ENCODE results near the gene ARHGAP26.

Gene ARHGAP26

DNA sequence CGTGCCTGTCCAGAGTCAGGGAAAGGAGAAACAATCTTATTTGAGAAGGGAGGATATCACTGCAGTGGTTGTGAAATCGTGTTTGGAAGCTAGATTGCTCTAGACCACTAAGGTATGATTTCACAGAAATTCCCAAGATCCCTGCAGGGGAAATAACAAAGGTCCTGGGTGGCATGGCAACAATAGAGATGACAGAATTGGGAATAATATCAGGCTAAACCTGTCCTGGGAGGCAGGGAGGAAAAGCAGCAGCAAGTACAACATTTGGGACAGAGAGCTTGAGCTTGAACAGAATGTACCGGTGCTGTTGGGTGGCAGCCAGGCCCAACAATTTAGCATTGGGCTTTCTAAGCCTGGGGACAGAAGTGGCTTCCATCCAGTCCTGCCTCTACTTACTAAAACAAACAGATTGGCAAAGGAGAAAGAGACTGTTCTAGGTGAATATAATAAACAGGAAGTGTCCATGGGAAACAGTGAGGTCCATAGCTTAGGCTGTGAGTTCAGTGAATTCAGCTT is 17.0 kb upstream of the ARHGAP26 start:
- H3K27ac ChIP-seq (ENCODE audit: low read depth in 2 of 2, low read length in 2 of 2), result no peak overlapping the region
- H3K9ac ChIP-seq (ENCODE audit: low read depth in 1 of 2, low read length in 2 of 2), result no peak overlapping the region
- H3K4me3 ChIP-seq (ENCODE audit: low read length in 2 of 2), result no peak overlapping the region
- no peaks in the 10 kb centered on the region for H3K27me3 ChIP-seq (ENCODE audit: control insufficient read depth in 2 of 2, insufficient read depth in 2 of 2, low read length in 2 of 2)
- H3K4me1 ChIP-seq (ENCODE audit: control insufficient read depth in 2 of 2, insufficient read depth in 2 of 2, low read length in 2 of 2), result no peaks in the 10 kb centered on the region
- H3K9me3 ChIP-seq (ENCODE audit: control insufficient read depth in 2 of 2, low read length in 2 of 2), result no peaks in the 10 kb centered on the region
- no peaks in the 10 kb centered on the region for H3K36me3 ChIP-seq (ENCODE audit: control insufficient read depth in 2 of 2, insufficient read depth in 2 of 2, low read length in 2 of 2)

DNA sequence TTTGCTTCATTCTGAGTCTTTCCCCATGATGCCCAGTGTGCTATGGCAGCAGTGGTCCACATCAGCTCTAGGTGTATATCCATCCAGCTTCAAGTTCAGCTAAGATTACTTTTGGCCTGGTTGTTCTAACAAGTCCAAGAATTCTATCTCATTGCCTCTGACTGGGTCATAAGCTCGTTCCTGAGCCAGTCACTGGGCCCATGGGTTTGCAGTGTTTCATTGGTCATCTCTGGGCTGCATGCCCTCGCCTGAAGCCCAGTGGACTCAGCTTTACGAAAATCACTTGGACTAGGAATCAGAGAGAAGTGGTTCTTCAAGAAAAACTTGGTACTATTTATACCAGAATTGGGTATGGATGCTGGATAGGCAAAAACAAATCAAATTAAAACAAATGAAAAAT is 16.1 kb upstream of the ARHGAP26 start:
- Histone ChIP-seq H3K9ac (ENCODE audit: low read depth in 1 of 2, low read length in 2 of 2) (no peak overlapping the region), H3K4me1 (ENCODE audit: control insufficient read depth in 2 of 2, insufficient read depth in 2 of 2, low read length in 2 of 2) (no peaks in the 10 kb centered on the region), H3K9me3 (ENCODE audit: control insufficient read depth in 2 of 2, low read length in 2 of 2) (no peaks in the 10 kb centered on the region), H3K27me3 (ENCODE audit: control insufficient read depth in 2 of 2, insufficient read depth in 2 of 2, low read length in 2 of 2) (no peaks in the 10 kb centered on the region), H3K27ac (ENCODE audit: low read depth in 2 of 2, low read length in 2 of 2) (no peak overlapping the region), H3K36me3 (ENCODE audit: control insufficient read depth in 2 of 2, insufficient read depth in 2 of 2, low read length in 2 of 2) (no peaks in the 10 kb centered on the region), H3K4me3 (ENCODE audit: low read length in 2 of 2) (no peak overlapping the region)

DNA sequence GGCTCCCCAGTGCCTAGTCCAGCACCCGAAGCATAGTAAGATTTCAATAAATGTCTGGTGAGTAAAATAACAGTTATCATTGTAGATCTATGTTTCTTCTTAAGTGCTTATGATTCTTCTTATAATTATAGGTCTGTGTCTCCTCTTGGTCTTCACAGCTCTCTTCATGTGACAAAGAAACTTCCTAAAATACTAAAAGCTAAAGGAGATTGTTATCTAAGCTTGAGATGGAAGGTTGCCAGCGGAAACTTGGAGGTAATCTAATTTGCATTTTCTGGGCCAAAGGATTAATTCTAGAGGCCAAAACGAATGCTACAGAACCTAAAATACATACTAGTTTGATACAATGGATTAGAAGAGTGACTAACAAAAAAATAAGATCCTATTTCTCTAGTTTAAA is 13.6 kb upstream of the ARHGAP26 start:
- H3K4me3 ChIP-seq (ENCODE audit: low read length in 2 of 2), result no peak overlapping the region
- H3K36me3 ChIP-seq (ENCODE audit: control insufficient read depth in 2 of 2, insufficient read depth in 2 of 2, low read length in 2 of 2), result no peaks in the 10 kb centered on the region
- no peaks in the 10 kb centered on the region for H3K4me1 ChIP-seq (ENCODE audit: control insufficient read depth in 2 of 2, insufficient read depth in 2 of 2, low read length in 2 of 2)
- H3K9ac ChIP-seq (ENCODE audit: low read depth in 1 of 2, low read length in 2 of 2), result no peak overlapping the region
- H3K9me3 ChIP-seq (ENCODE audit: control insufficient read depth in 2 of 2, low read length in 2 of 2), result no peaks in the 10 kb centered on the region
- no peaks in the 10 kb centered on the region for H3K27me3 ChIP-seq (ENCODE audit: control insufficient read depth in 2 of 2, insufficient read depth in 2 of 2, low read length in 2 of 2)
- H3K27ac ChIP-seq (ENCODE audit: low read depth in 2 of 2, low read length in 2 of 2), result no peak overlapping the region

DNA sequence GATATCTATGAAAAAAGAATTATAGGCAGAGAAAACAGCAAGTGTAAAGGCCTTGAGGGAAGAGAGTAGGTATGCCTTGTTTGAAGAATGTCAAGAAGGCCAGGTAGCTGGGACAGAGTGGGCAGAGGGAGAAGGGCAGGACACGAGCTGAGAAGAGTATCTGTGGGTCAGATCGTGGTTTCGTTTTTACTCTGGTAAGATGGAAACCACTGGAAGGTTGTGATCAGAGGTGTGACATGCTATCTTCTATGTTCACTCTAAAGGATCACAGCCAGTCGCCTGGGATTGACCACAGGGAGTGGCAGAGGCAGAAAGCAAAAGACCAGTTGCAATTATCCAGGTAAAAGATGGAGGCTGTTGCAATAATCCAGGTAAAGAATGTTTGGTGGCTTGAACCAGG is 12.6 kb upstream of the ARHGAP26 start:
- Histone ChIP-seq H3K36me3 (ENCODE audit: control insufficient read depth in 2 of 2, insufficient read depth in 2 of 2, low read length in 2 of 2) (no peaks in the 10 kb centered on the region), H3K4me3 (ENCODE audit: low read length in 2 of 2) (no peak overlapping the region), H3K27me3 (ENCODE audit: control insufficient read depth in 2 of 2, insufficient read depth in 2 of 2, low read length in 2 of 2) (no peaks in the 10 kb centered on the region), H3K27ac (ENCODE audit: low read depth in 2 of 2, low read length in 2 of 2) (no peak overlapping the region), H3K9ac (ENCODE audit: low read depth in 1 of 2, low read length in 2 of 2) (no peak overlapping the region), H3K4me1 (ENCODE audit: control insufficient read depth in 2 of 2, insufficient read depth in 2 of 2, low read length in 2 of 2) (no peaks in the 10 kb centered on the region), H3K9me3 (ENCODE audit: control insufficient read depth in 2 of 2, low read length in 2 of 2) (no peaks in the 10 kb centered on the region)

DNA sequence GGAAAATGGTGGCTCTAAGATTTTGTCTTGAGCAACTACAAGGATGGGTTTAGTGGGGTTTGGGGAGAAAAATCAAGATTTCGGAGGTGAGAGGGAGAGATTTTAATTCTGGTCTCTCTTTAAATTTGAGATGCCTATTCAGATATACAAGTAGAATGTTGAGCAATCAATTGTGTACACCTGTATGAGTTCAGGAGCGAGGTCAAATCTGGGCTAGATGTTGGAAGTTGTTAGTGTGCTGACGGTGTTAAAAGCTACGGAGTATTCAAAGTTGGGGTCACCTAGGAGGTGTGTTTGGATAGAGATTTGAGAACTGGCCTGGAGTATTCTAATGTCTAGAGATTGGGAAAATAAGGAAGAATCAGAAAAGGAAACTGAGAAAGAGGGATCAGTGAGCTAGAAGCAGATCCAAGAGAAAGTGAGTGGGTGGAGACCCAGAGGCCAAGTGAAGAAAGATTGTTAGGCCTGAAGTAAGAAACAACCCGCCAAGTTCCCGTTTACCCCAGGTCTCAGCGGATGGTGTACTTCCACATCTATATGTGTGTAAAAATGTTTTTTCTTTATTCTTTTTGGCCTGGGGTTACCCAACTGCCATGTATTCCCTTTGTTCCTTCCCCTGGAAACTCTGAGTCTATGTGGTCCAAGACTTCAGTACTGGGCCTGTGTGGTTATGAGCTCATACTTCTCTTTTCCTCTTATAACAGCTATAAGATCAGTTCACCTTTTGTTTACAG is 11.9 kb upstream of the ARHGAP26 start:
- no peak overlapping the region for H3K9ac ChIP-seq (ENCODE audit: low read depth in 1 of 2, low read length in 2 of 2)
- H3K27me3 ChIP-seq (ENCODE audit: control insufficient read depth in 2 of 2, insufficient read depth in 2 of 2, low read length in 2 of 2), result no peaks in the 10 kb centered on the region
- H3K27ac ChIP-seq (ENCODE audit: low read depth in 2 of 2, low read length in 2 of 2), result no peak overlapping the region
- H3K36me3 ChIP-seq (ENCODE audit: control insufficient read depth in 2 of 2, insufficient read depth in 2 of 2, low read length in 2 of 2), result no peaks in the 10 kb centered on the region
- H3K4me1 ChIP-seq (ENCODE audit: control insufficient read depth in 2 of 2, insufficient read depth in 2 of 2, low read length in 2 of 2), result no peaks in the 10 kb centered on the region
- H3K4me3 ChIP-seq (ENCODE audit: low read length in 2 of 2), result no peak overlapping the region
- no peaks in the 10 kb centered on the region for H3K9me3 ChIP-seq (ENCODE audit: control insufficient read depth in 2 of 2, low read length in 2 of 2)

DNA sequence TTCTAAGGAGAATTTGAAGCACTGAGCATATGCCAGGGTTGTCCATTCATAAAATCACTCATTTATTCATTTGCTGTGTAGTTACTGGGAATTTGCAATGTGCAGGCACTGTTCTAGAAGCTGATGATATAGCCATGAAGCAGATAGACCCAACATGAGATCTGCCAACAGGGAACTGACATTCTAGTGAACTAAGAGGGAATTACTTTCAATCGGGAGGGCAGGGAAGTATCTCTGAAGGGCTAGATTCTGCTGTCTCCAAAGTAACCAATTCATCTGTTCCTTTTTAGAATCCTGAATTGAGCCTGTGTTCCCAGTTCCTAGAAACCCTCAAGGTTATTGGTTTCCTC is 11.4 kb upstream of the ARHGAP26 start:
- no peak overlapping the region for H3K4me3 ChIP-seq (ENCODE audit: low read length in 2 of 2)
- no peaks in the 10 kb centered on the region for H3K4me1 ChIP-seq (ENCODE audit: control insufficient read depth in 2 of 2, insufficient read depth in 2 of 2, low read length in 2 of 2)
- no peaks in the 10 kb centered on the region for H3K27me3 ChIP-seq (ENCODE audit: control insufficient read depth in 2 of 2, insufficient read depth in 2 of 2, low read length in 2 of 2)
- H3K36me3 ChIP-seq (ENCODE audit: control insufficient read depth in 2 of 2, insufficient read depth in 2 of 2, low read length in 2 of 2), result no peaks in the 10 kb centered on the region
- H3K9ac ChIP-seq (ENCODE audit: low read depth in 1 of 2, low read length in 2 of 2), result no peak overlapping the region
- H3K9me3 ChIP-seq (ENCODE audit: control insufficient read depth in 2 of 2, low read length in 2 of 2), result no peaks in the 10 kb centered on the region
- no peak overlapping the region for H3K27ac ChIP-seq (ENCODE audit: low read depth in 2 of 2, low read length in 2 of 2)

DNA sequence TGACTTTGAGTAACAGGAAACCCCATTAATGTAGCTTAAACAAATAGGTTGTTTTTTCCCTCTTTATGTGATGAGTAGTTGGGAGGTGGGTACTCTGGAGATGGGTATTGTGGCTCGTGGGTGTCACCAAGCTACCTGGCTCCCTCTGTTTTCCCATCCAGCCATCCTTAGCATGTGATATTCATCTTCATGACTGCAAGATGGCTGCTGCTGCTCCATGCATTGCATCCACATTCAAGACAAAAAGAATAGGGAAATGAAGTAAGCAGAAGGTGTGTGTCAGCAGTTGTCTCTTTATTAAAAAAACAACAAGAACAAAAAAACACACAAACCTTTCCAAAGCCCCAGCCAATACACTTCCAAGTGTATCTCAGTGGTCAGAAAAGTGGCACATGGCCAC is 6.5 kb upstream of the ARHGAP26 start:
- Histone ChIP-seq H3K9me3 (ENCODE audit: control insufficient read depth in 2 of 2, low read length in 2 of 2) (no peaks in the 10 kb centered on the region), H3K36me3 (ENCODE audit: control insufficient read depth in 2 of 2, insufficient read depth in 2 of 2, low read length in 2 of 2) (no peaks in the 10 kb centered on the region), H3K27me3 (ENCODE audit: control insufficient read depth in 2 of 2, insufficient read depth in 2 of 2, low read length in 2 of 2) (no peaks in the 10 kb centered on the region), H3K4me3 (ENCODE audit: low read length in 2 of 2) (no peak overlapping the region), H3K27ac (ENCODE audit: low read depth in 2 of 2, low read length in 2 of 2) (no peak overlapping the region), H3K9ac (ENCODE audit: low read depth in 1 of 2, low read length in 2 of 2) (no peak overlapping the region), H3K4me1 (ENCODE audit: control insufficient read depth in 2 of 2, insufficient read depth in 2 of 2, low read length in 2 of 2) (peaks cover 4 to 9% of the 10 kb centered on the region in 2 donors)

DNA sequence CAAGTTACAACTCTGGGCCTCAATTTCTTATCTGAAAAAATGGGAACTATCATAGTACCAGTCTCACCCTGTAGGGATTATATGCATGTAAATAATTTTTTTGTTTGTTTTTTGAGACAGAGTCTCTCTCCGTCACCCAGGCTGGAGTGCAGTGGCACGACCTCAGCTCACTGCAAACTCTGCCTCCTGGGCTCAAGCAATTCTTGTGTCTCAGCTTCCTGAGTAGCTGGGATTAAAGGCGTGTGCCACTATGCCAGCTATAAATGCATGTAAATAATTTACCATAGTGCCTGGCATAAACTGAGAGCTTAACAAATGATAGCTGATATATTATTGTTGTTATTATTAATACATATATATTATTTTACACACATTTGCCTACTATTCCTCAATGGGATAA is 3.0 kb upstream of the ARHGAP26 start:
- H3K9me3 ChIP-seq (ENCODE audit: control insufficient read depth in 2 of 2, low read length in 2 of 2), result no peaks in the 10 kb centered on the region
- no peaks in the 10 kb centered on the region for H3K36me3 ChIP-seq (ENCODE audit: control insufficient read depth in 2 of 2, insufficient read depth in 2 of 2, low read length in 2 of 2)
- H3K27me3 ChIP-seq (ENCODE audit: control insufficient read depth in 2 of 2, insufficient read depth in 2 of 2, low read length in 2 of 2), result no peaks in the 10 kb centered on the region
- H3K27ac ChIP-seq (ENCODE audit: low read depth in 2 of 2, low read length in 2 of 2), result no peak overlapping the region
- H3K4me1 ChIP-seq (ENCODE audit: control insufficient read depth in 2 of 2, insufficient read depth in 2 of 2, low read length in 2 of 2), result peaks cover 13 to 18% of the 10 kb centered on the region in 2 donors
- no peak overlapping the region for H3K4me3 ChIP-seq (ENCODE audit: low read length in 2 of 2)
- no peak overlapping the region for H3K9ac ChIP-seq (ENCODE audit: low read depth in 1 of 2, low read length in 2 of 2)

DNA sequence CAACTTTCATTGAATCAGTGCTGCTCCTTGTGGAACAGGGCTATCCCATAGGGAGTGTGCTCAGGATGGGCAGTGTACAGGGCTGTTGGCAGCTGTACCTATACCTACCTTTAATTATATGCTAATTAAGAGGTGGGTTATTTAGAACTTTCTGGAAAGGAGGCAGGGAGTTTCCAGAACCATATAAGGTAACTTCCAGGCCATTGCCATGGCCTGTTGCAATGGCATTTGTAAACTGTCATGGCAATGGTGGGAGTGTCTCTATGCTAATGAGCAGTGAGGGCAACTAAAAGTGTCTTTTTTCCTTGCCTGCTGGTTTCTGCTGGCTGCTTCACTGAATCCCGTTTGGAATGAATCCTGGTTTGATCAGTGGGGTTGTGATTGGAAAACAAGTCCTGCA is 2.3 kb upstream of the ARHGAP26 start:
- H3K4me1 ChIP-seq (ENCODE audit: control insufficient read depth in 2 of 2, insufficient read depth in 2 of 2, low read length in 2 of 2), result peaks cover 18 to 21% of the 10 kb centered on the region in 2 donors
- H3K9me3 ChIP-seq (ENCODE audit: control insufficient read depth in 2 of 2, low read length in 2 of 2), result no peaks in the 10 kb centered on the region
- H3K36me3 ChIP-seq (ENCODE audit: control insufficient read depth in 2 of 2, insufficient read depth in 2 of 2, low read length in 2 of 2), result no peaks in the 10 kb centered on the region
- peak overlapping the region; percentile 33 to 52 for H3K27ac ChIP-seq (ENCODE audit: low read depth in 2 of 2, low read length in 2 of 2)
- H3K9ac ChIP-seq (ENCODE audit: low read depth in 1 of 2, low read length in 2 of 2), result no peak overlapping the region
- no peaks in the 10 kb centered on the region for H3K27me3 ChIP-seq (ENCODE audit: control insufficient read depth in 2 of 2, insufficient read depth in 2 of 2, low read length in 2 of 2)
- H3K4me3 ChIP-seq (ENCODE audit: low read length in 2 of 2), result no peak overlapping the region

DNA sequence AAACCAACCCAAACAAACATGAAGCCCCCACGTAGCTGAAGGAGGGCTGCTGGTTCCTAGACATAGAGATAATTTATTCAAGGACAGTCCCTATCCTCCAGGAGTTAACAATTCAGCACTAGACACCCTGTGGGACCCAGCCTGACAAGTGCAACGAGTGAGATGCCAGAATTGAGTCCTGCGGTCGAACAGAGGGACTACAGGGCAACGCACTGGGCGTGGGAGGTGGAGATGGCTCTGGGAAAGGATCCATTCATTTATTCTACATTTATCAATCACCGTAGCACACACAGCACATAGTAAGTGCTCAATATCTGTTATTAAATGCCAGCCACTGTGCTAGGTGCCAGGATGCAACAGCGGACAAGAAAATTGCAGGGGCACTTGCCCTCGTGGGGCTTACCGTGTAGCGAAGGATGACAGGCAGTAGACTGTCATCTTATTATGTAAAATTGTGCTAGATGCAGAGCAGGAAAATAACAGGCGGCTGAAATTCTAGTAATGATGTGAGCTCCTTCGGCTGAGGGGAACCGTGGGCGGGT is 855 bp upstream of the ARHGAP26 start:
- Histone ChIP-seq H3K27ac (ENCODE audit: low read depth in 2 of 2, low read length in 2 of 2) (peak overlapping the region; percentile 85 to 88), H3K27me3 (ENCODE audit: control insufficient read depth in 2 of 2, insufficient read depth in 2 of 2, low read length in 2 of 2) (no peaks in the 10 kb centered on the region), H3K9ac (ENCODE audit: low read depth in 1 of 2, low read length in 2 of 2) (peak overlapping the region; percentile 85 to 92), H3K9me3 (ENCODE audit: control insufficient read depth in 2 of 2, low read length in 2 of 2) (no peaks in the 10 kb centered on the region), H3K4me3 (ENCODE audit: low read length in 2 of 2) (peak overlapping the region; percentile 85 to 91), H3K36me3 (ENCODE audit: control insufficient read depth in 2 of 2, insufficient read depth in 2 of 2, low read length in 2 of 2) (no peaks in the 10 kb centered on the region), H3K4me1 (ENCODE audit: control insufficient read depth in 2 of 2, insufficient read depth in 2 of 2, low read length in 2 of 2) (peaks cover 18 to 21% of the 10 kb centered on the region in 2 donors)

All from mucosa of rectum (tissue), 2 donors.